ENCODE measurements around the gene ELK3. TPM values are rescaled to one million over a fixed set of nuclear protein-coding genes. Genes with fewer than 3 reads are reported as not detected.

Gene ELK3
- total and polyA plus RNA-seq, 2 of the 8 experiments (the other 6 are each of a cell fraction or from before 2014, with no cell fraction given), result 3.5 to 14.3 TPM

GRCh38 chr12:96157427-96157826, 36.7 kb upstream of the ELK3 start:
- 92% methylated on average over 3 of the region's 3 CpGs; no CpG with 5 or more reads in 1 of the 2 experiments for WGBS, 2 experiments (ENCODE audit: extremely low coverage in 1 of 2, insufficient coverage in 1 of 2, insufficient read length in 1 of 2, insufficient replicate concordance in 2 of 2, low coverage in 1 of 2, low lambda C conversion rate in 2 of 2, missing lambda C conversion rate in 1 of 2)
- H4K91ac ChIP-seq (replicated peaks; ENCODE audit: insufficient read length, low read length), result no peak overlapping the region
- H2BK20ac ChIP-seq (ENCODE audit: low read length), result no peak overlapping the region
- no peak overlapping the region for H3K14ac ChIP-seq (ENCODE audit: insufficient read length)
- H2BK5ac ChIP-seq (ENCODE audit: low read depth, low read length), result no peak overlapping the region
- ChIA-PET CTCF (ENCODE audit: partially characterized antibody) (interaction anchor here (0.6 to 0.8 kb wide), 2 partner anchors 8 to 16 kb away, joined by 3 read pairs; no protein-coding TSS in a partner anchor), POLR2A (ENCODE audit: partially characterized antibody) (no interaction called here)
- no peak overlapping the region for H3K27ac ChIP-seq (ENCODE audit: low read depth, low read length)
- H2BK12ac ChIP-seq (ENCODE audit: low read depth, low read length), result no peak overlapping the region
- H3K4me2 ChIP-seq (ENCODE audit: insufficient read depth in 1 of 2, low read depth in 2 of 2, low read length in 2 of 2), result no peak overlapping the region
- H3K23ac ChIP-seq (ENCODE audit: insufficient read length), result no peak overlapping the region
- no peak overlapping the region for H3K56ac ChIP-seq (replicated peaks; ENCODE audit: insufficient read length, low read depth, low read length)
- H3K18ac ChIP-seq (ENCODE audit: extremely low read depth, low read length), result no peak overlapping the region
- TF ChIP-seq BCL11A (IDR thresholded peaks at IDR 0.05; ENCODE audit: low read depth in 2 of 2, low read length in 2 of 2) (no peak), SUZ12 (IDR thresholded peaks at IDR 0.05; ENCODE audit: low read length) (no peak), SP2 (IDR thresholded peaks at IDR 0.05; ENCODE audit: low read length) (no peak), MAX (IDR thresholded peaks at IDR 0.05) (no peak), CBX5 (IDR thresholded peaks at IDR 0.05; ENCODE audit: low read depth, low read length) (no peak), EZH2 (IDR thresholded peaks at IDR 0.05; ENCODE audit: low read depth, low read length, severe bottlenecking) (no peak), RFX5 (IDR thresholded peaks at IDR 0.05; ENCODE audit: borderline replicate concordance, low read depth, low read length) (no peak), POLR2A (IDR thresholded peaks at IDR 0.05; ENCODE audit: control extremely low read depth in 1 of 2, low read depth in 2 of 2, low read length in 2 of 2) (no peak), ASH2L (IDR thresholded peaks at IDR 0.05; ENCODE audit: low read length) (no peak)
- no peaks in the 10 kb centered on the region; the same call in 1 of the 2 replicates for H3K23me2 ChIP-seq (ENCODE audit: low read depth, low read length)
- H3K79me2 ChIP-seq (ENCODE audit: control insufficient read depth in 1 of 2, insufficient read depth in 2 of 2, low read length in 2 of 2), result no peaks in the 10 kb centered on the region
- H2AFZ ChIP-seq (ENCODE audit: low read length), result no peak overlapping the region
- no peak overlapping the region for H2BK120ac ChIP-seq (replicated peaks; ENCODE audit: low read depth, low read length)
- no peaks in the 10 kb centered on the region for H3K9me3 ChIP-seq (ENCODE audit: insufficient read depth in 2 of 2, low read depth in 1 of 2, low read length in 1 of 2)
- no peaks in the 10 kb centered on the region for H3K79me1 ChIP-seq (ENCODE audit: low read depth, low read length)
- no peaks in the 10 kb centered on the region for H3K4me1 ChIP-seq (replicated peaks in 1 of 4; ENCODE audit: control insufficient read depth in 3 of 4, insufficient read depth in 4 of 4, low read length in 3 of 4)
- no peak overlapping the region for H3K4me3 ChIP-seq (ENCODE audit: extremely low read depth in 1 of 4, insufficient read depth in 2 of 4, low read depth in 3 of 4, low read length in 4 of 4)
- H3K9ac ChIP-seq (replicated peaks in 1 of 4; ENCODE audit: extremely low read depth in 1 of 4, low read depth in 3 of 4, low read length in 3 of 4), result no peak overlapping the region
- no peaks in the 10 kb centered on the region for H4K20me1 ChIP-seq (replicated peaks in 1 of 2; ENCODE audit: control insufficient read depth in 1 of 2, insufficient read depth in 2 of 2, low read length in 2 of 2)
- H3K27me3 ChIP-seq (replicated peaks in 1 of 4; ENCODE audit: control insufficient read depth in 3 of 4, extremely low read depth in 1 of 4, insufficient read depth in 3 of 4, low read length in 3 of 4), result no peaks in the 10 kb centered on the region
- no peak overlapping the region for H2AK5ac ChIP-seq (ENCODE audit: low read depth, low read length)
- H4K8ac ChIP-seq (ENCODE audit: extremely low read depth, insufficient read depth, low read length), result no peak overlapping the region
- no peaks in the 10 kb centered on the region for H3K36me3 ChIP-seq (ENCODE audit: control insufficient read depth in 2 of 4, insufficient read depth in 4 of 4, low read length in 3 of 4)
- H2BK15ac ChIP-seq (ENCODE audit: low read length), result no peak overlapping the region
- no peak for FAIRE-seq
- H4K5ac ChIP-seq (ENCODE audit: insufficient read length, low read depth, low read length), result no peak overlapping the region
- DNase-seq (ENCODE audit: low read depth in 1 of 2, low spot score in 2 of 2), result no peak
- no peak overlapping the region for H3K4ac ChIP-seq (replicated peaks; ENCODE audit: insufficient read length, low read depth, low read length)
